Endodermal cell (in vitro differentiated cells): ENCODE measurements around the gene FAM47E. TPM values are rescaled to one million over a fixed set of nuclear protein-coding genes. Genes with fewer than 3 reads are reported as not detected.

ENCODE experiments used
- DNase-seq: peaks from one replicate; pipeline ENCODE4 v3.0.0-alpha.2; 2017
- H3K27ac ChIP-seq: 2 replicates; pipeline ENCODE4 v1.5.1; 2013; ENCODE audit warnings: mild to moderate bottlenecking, low read depth, low read length, moderate library complexity
- H3K27me3 ChIP-seq: 2 replicates; pipeline ENCODE4 v1.6.1; 2013; ENCODE audit warnings: mild to moderate bottlenecking, low read length, moderate library complexity; ENCODE audit not compliant: insufficient read depth, control insufficient read depth, poor library complexity, severe bottlenecking
- H3K36me3 ChIP-seq: 2 replicates; pipeline ENCODE4 v1.7.0; 2013; ENCODE audit warnings: mild to moderate bottlenecking, low read length, moderate library complexity; ENCODE audit not compliant: control insufficient read depth, insufficient read depth
- H3K4me1 ChIP-seq: one replicate; pipeline ENCODE4 v1.7.0; 2013; ENCODE audit warnings: low read length; ENCODE audit not compliant: control insufficient read depth, insufficient read depth
- H3K4me3 ChIP-seq: 2 replicates; pipeline ENCODE4 v1.5.1; 2013; ENCODE audit warnings: mild to moderate bottlenecking, low read length, moderate library complexity
- H3K9ac ChIP-seq: 2 replicates; pipeline ENCODE4 v1.6.1; 2013; ENCODE audit warnings: mild to moderate bottlenecking, low read length, moderate library complexity; ENCODE audit not compliant: poor library complexity, severe bottlenecking; ENCODE audit errors: extremely low read depth
- H3K9me3 ChIP-seq: 2 replicates; pipeline ENCODE4 v1.6.1; 2013; ENCODE audit warnings: mild to moderate bottlenecking, low read length, moderate library complexity; ENCODE audit not compliant: control insufficient read depth
- H3K27ac Mint-ChIP-seq: 2 replicates; pipeline ENCODE4 v1.8.0; 2020; ENCODE audit warnings: mixed read lengths
- H3K27me3 Mint-ChIP-seq: 2 replicates; pipeline ENCODE4 v1.8.0; 2021; ENCODE audit warnings: mild to moderate bottlenecking, mixed read lengths; ENCODE audit not compliant: insufficient read depth
- H3K36me3 Mint-ChIP-seq: 2 replicates; pipeline ENCODE4 v1.8.0; 2020; ENCODE audit warnings: low read depth, mixed read lengths
- H3K4me1 Mint-ChIP-seq: 2 replicates; pipeline ENCODE4 v1.8.0; 2020; ENCODE audit warnings: mixed read lengths
- H3K4me3 Mint-ChIP-seq: 2 replicates; pipeline ENCODE4 v1.8.0; 2020; ENCODE audit warnings: mild to moderate bottlenecking, moderate library complexity, mixed read lengths
- H3K9me3 Mint-ChIP-seq: 2 replicates; pipeline ENCODE4 v1.8.0; 2020; ENCODE audit warnings: mild to moderate bottlenecking, mixed read lengths
- CTCF ChIP-seq: fragments of 200-600 bp; sonication (generic); conservative IDR thresholded peaks from 2 replicates; pipeline ENCODE4 v1.5.0; 2021; ENCODE audit warnings: antibody characterized with exemption, mild to moderate bottlenecking
- WGBS, 2 experiments: methylation state at CpG; one replicate each; pipeline versions ENCODE4 v1.1.5 to v1.1.7; 2013; ENCODE audit warnings: missing lambda C conversion rate in 2 of 2, mixed read lengths in 1 of 2; ENCODE audit not compliant: insufficient coverage in 1 of 2, insufficient read length in 1 of 2; 5-methylcytosine and 5-hydroxymethylcytosine counted together
- total RNA-seq, 2 donors: library from RNA; stranded (reverse); fragmentation: NEBNext Ultra II Directional in 1 of 2; extraction: Animal tissue kit (Norgen Biotek cat#: 25700) in 1 of 2; gene quantifications; 2 replicates in 1 of 2; 3 replicates in 1 of 2; pipeline ENCODE4 v1.2.1, GENCODE V29; 2021

The FAM47E gene
- total RNA-seq, 2 donors from 2014 or later, result 0.84 to 2.5 TPM

GRCh38 chr4:76292730-76293129 lies 41.2 kb downstream of the FAM47E start:
- Mint-ChIP-seq H3K27me3 (peaks cover 22% of the 10 kb centered on the region), H3K4me3 (no peak overlapping the region), H3K4me1 (no peaks in the 10 kb centered on the region), H3K36me3 (no peaks in the 10 kb centered on the region), H3K9me3 (peaks cover 10% of the 10 kb centered on the region), H3K27ac (no peak overlapping the region)
- no peak for DNase-seq
- Histone ChIP-seq H3K36me3 (no peaks in the 10 kb centered on the region), H3K9ac (no peak overlapping the region), H3K9me3 (no peaks in the 10 kb centered on the region), H3K4me1 (no peaks in the 10 kb centered on the region), H3K27me3 (peaks cover 7% of the 10 kb centered on the region), H3K4me3 (no peak overlapping the region), H3K27ac (no peak overlapping the region)
- no peak for TF ChIP-seq CTCF
- WGBS, 2 experiments, result 86 to 89% methylated on average over 2 to 3 of the region's 3 CpGs

GRCh38 chr4:76293772-76294171 lies 42.3 kb downstream of the FAM47E start:
- H3K9me3 ChIP-seq, result peaks cover 5% of the 10 kb centered on the region
- no peak for DNase-seq
- Mint-ChIP-seq H3K36me3 (no peaks in the 10 kb centered on the region), H3K27me3 (peaks cover 20% of the 10 kb centered on the region), H3K4me1 (no peaks in the 10 kb centered on the region), H3K4me3 (no peak overlapping the region), H3K9me3 (peaks cover 14% of the 10 kb centered on the region), H3K27ac (no peak overlapping the region)
- no peak for TF ChIP-seq CTCF
- 84 to 97% methylated on average over 2 of the region's 2 CpGs for WGBS, 2 experiments
- peaks cover 7% of the 10 kb centered on the region for H3K27me3 ChIP-seq
- no peaks in the 10 kb centered on the region for H3K4me1 ChIP-seq
- no peaks in the 10 kb centered on the region for H3K36me3 ChIP-seq
- H3K4me3 ChIP-seq, result no peak overlapping the region
- H3K9ac ChIP-seq, result no peak overlapping the region
- no peak overlapping the region for H3K27ac ChIP-seq

- no peak overlapping the region for H3K4me3 Mint-ChIP-seq
- peaks cover 14% of the 10 kb centered on the region for H3K9me3 Mint-ChIP-seq
- peaks cover 7% of the 10 kb centered on the region for H3K27me3 ChIP-seq
- no peak overlapping the region for H3K4me3 ChIP-seq
- no peak overlapping the region for H3K27ac ChIP-seq
- H3K27ac Mint-ChIP-seq, result no peak overlapping the region
- H3K36me3 ChIP-seq, result no peaks in the 10 kb centered on the region
- DNase-seq, result no peak
- H3K9me3 ChIP-seq, result peaks cover 5% of the 10 kb centered on the region
- WGBS, 2 experiments, result 77 to 89% methylated on average over 2 to 3 of the region's 3 CpGs
- H3K36me3 Mint-ChIP-seq, result no peaks in the 10 kb centered on the region
- no peak for TF ChIP-seq CTCF
- H3K27me3 Mint-ChIP-seq, result peaks cover 20% of the 10 kb centered on the region
- H3K9ac ChIP-seq, result no peak overlapping the region
- H3K4me1 ChIP-seq, result no peaks in the 10 kb centered on the region
- H3K4me1 Mint-ChIP-seq, result no peaks in the 10 kb centered on the region
Measured at GRCh38 chr4:76296286-76296820, 44.8 kb downstream of the FAM47E start.
